GM21786 (cell line): ENCODE data around the gene IRF2.

Source experiments
- ATAC-seq: cut with Tn5 transposase; IDR thresholded peaks from one replicate; pipeline ENCODE4 v1.9.1; 2021; ENCODE audit not compliant: unreplicated experiment

The IRF2 gene

GRCh38 chr4:184433258-184433892 is 41.0 kb downstream of the IRF2 start:
- no peak for ATAC-seq

GRCh38 chr4:184432127-184432922 is 42.0 kb downstream of the IRF2 start:
- no peak for ATAC-seq

- no peak for ATAC-seq
Measured at GRCh38 chr4:184430163-184430562, 44.2 kb downstream of the IRF2 start.

- no peak for ATAC-seq
Measured at GRCh38 chr4:184428787-184429186, 45.6 kb downstream of the IRF2 start.

GRCh38 chr4:184427687-184428086 is 46.7 kb downstream of the IRF2 start:
- no peak for ATAC-seq

- ATAC-seq = no peak
Measured at GRCh38 chr4:184427093-184427492, 47.3 kb downstream of the IRF2 start.

GRCh38 chr4:184424993-184425758 is 49.2 kb downstream of the IRF2 start:
- ATAC-seq = no peak

GRCh38 chr4:184424279-184424678 is 50.1 kb downstream of the IRF2 start:
- ATAC-seq = no peak

GRCh38 chr4:184423003-184423686 is 51.2 kb downstream of the IRF2 start:
- no peak for ATAC-seq

- no peak for ATAC-seq
Measured at GRCh38 chr4:184422378-184422777, 52.0 kb downstream of the IRF2 start.

GRCh38 chr4:184421533-184422155 is 52.7 kb downstream of the IRF2 start:
- ATAC-seq = peak; percentile 32

GRCh38 chr4:184420881-184421416 is 53.4 kb downstream of the IRF2 start:
- peak; percentile 49 for ATAC-seq

- no peak for ATAC-seq
Measured at GRCh38 chr4:184420402-184420801, 53.9 kb downstream of the IRF2 start.

- no peak for ATAC-seq
Measured at GRCh38 chr4:184419976-184420375, 54.4 kb downstream of the IRF2 start.

GRCh38 chr4:184417802-184418511 is 56.4 kb downstream of the IRF2 start:
- peak; percentile 47 for ATAC-seq

GRCh38 chr4:184416913-184417734 is 57.2 kb downstream of the IRF2 start:
- peak; percentile 41 for ATAC-seq

- ATAC-seq = no peak
Measured at GRCh38 chr4:184415071-184415470, 59.3 kb downstream of the IRF2 start.

- no peak for ATAC-seq
Measured at GRCh38 chr4:184413261-184414046, 60.9 kb downstream of the IRF2 start.
